GM12878 (cell line): ENCODE data around the gene SASH1. TPM values are rescaled to one million over a fixed set of nuclear protein-coding genes. Genes with fewer than 3 reads are reported as not detected.

ENCODE experiments used
- ATAC-seq: fragments of 200-7000 bp; cut with Tn5 transposase; 3 replicates; pipeline ENCODE4 v1.9.1; 2020; ENCODE audit warnings: mild to moderate bottlenecking, moderate library complexity
- BruUV-seq: library from RNA; stranded (reverse); fragments of 400-500 nt; replicated peaks from 2 replicates; lab custom pipeline; 2021; lab: Mats Ljungman, UMichigan
- CTCF ChIA-PET: fragments of 300-600 bp; sonication (Branson Sonifier 250); formaldehyde crosslinking; extraction: SDS; loops from one replicate; lab custom pipeline; 2021; ENCODE audit warnings: inconsistent platforms; lab: Yijun Ruan, JAX
- POLR2A ChIA-PET: fragments of 350-600 bp; formaldehyde crosslinking; extraction: SDS; loops from one replicate; lab custom pipeline; 2021; ENCODE audit warnings: inconsistent platforms; lab: Charles Lee
- RAD21 ChIA-PET: fragments of 300-600 bp; sonication (Branson Sonifier 250); formaldehyde crosslinking; loops from one replicate; lab custom pipeline; 2023; ENCODE audit warnings: antibody characterized with exemption; ENCODE audit not compliant: unreplicated experiment; lab: Charles Lee
- SMC1A ChIA-PET: fragments of 300-600 bp; sonication (Branson Sonifier 250); formaldehyde crosslinking; loops from one replicate; lab custom pipeline; 2023; ENCODE audit not compliant: unreplicated experiment, uncharacterized antibody; lab: Charles Lee
- DNase-seq: peaks from one replicate; pipeline ENCODE4 v3.0.0-alpha.2; 2011; ENCODE audit warnings: low read depth, low spot score
- FAIRE-seq: peaks from 3 replicates; lab custom pipeline; 2011; peaks lifted over from hg19 to GRCh38; lab: Jason Lieb, UNC
- H2AFZ ChIP-seq: 2 replicates; pipeline ENCODE4 v1.6.0; 2011; ENCODE audit warnings: low read depth, low read length, control low read depth; ENCODE audit not compliant: control insufficient read depth
- H3K27ac ChIP-seq: 2 replicates; pipeline ENCODE4 v1.5.1; 2011; ENCODE audit warnings: control low read depth; ENCODE audit not compliant: control insufficient read depth, insufficient read depth
- H3K27me3 ChIP-seq, 2 experiments: replicated peaks in 1 of 2; 2 replicates each; pipeline versions ENCODE4 v1.6.0 to v1.6.1; 2011; ENCODE audit warnings: low read length in 1 of 2; ENCODE audit not compliant: control insufficient read depth in 2 of 2, insufficient read depth in 2 of 2
- H3K36me3 ChIP-seq, 2 experiments: 2 replicates each; pipeline ENCODE4 v1.5.1; 2011; ENCODE audit warnings: low read length in 1 of 2; ENCODE audit not compliant: control insufficient read depth in 2 of 2, insufficient read depth in 2 of 2
- H3K4me1 ChIP-seq: 2 replicates; pipeline ENCODE4 v1.6.1; 2011; ENCODE audit warnings: mild to moderate bottlenecking, low read length, moderate library complexity, mixed read lengths; ENCODE audit not compliant: control insufficient read depth, insufficient read depth
- H3K4me2 ChIP-seq: 2 replicates; pipeline ENCODE4 v1.6.0; 2011; ENCODE audit warnings: control low read depth; ENCODE audit not compliant: control insufficient read depth, insufficient read depth
- H3K4me3 ChIP-seq: fragments of 200-600 bp; sonication (generic); 2 replicates; pipeline ENCODE4 v1.5.1; 2016
- H3K79me2 ChIP-seq: 2 replicates; pipeline ENCODE4 v1.6.0; 2011; ENCODE audit warnings: low read length; ENCODE audit not compliant: control insufficient read depth, insufficient read depth
- H3K9ac ChIP-seq: 2 replicates; pipeline ENCODE4 v1.8.0; 2011; ENCODE audit warnings: low read length, control low read depth, mixed read lengths; ENCODE audit not compliant: control insufficient read depth, insufficient read depth
- H3K9me3 ChIP-seq: replicated peaks from 3 replicates; pipeline ENCODE4 v1.5.1; 2011; ENCODE audit warnings: mild to moderate bottlenecking, low read length; ENCODE audit not compliant: control insufficient read depth, insufficient read depth
- H4K20me1 ChIP-seq: 2 replicates; pipeline ENCODE4 v1.6.0; 2011; ENCODE audit not compliant: control insufficient read depth, insufficient read depth
- CHD1 ChIP-seq: IDR thresholded peaks from 2 replicates; pipeline ENCODE4 v1.6.1; 2012; ENCODE audit warnings: low read depth, low read length, improper control_type of control experiment
- EGR1 ChIP-seq, 2 experiments: IDR thresholded peaks; 1 replicate in 1 of 2; 2 replicates in 1 of 2; pipeline ENCODE4 v1.6.1; 2011 to 2012; ENCODE audit warnings: low read depth in 2 of 2, low read length in 2 of 2, borderline replicate concordance in 1 of 2, mild to moderate bottlenecking in 1 of 2, moderate library complexity in 1 of 2
- GATAD2B ChIP-seq: fragments of 450-650 bp; conservative IDR thresholded peaks from 2 replicates; pipeline ENCODE4 v1.6.1; 2017; ENCODE audit warnings: low read depth, mild to moderate bottlenecking, moderate library complexity
- IKZF1 ChIP-seq: fragments of 450-650 bp; conservative IDR thresholded peaks from 2 replicates; pipeline ENCODE4 v1.6.1; 2017; ENCODE audit warnings: antibody characterized with exemption, mild to moderate bottlenecking
- KLF5 ChIP-seq: fragments of 450-650 bp; IDR thresholded peaks from 2 replicates; pipeline ENCODE4 v1.6.1; 2014; ENCODE audit warnings: mild to moderate bottlenecking; ENCODE audit not compliant: partially characterized antibody
- POLR2AphosphoS2 ChIP-seq: IDR thresholded peaks from 2 replicates; pipeline ENCODE4 v1.6.1; 2011; ENCODE audit warnings: low read depth, mild to moderate bottlenecking, low read length, improper control_type of control experiment, moderate library complexity
- RB1 ChIP-seq: fragments of 450-650 bp; formaldehyde crosslinking; IDR thresholded peaks from 2 replicates; pipeline ENCODE4 v1.6.1; 2017; ENCODE audit warnings: mild to moderate bottlenecking, borderline replicate concordance
- SMAD5 ChIP-seq: IDR thresholded peaks from 2 replicates; pipeline ENCODE4 v1.6.1; 2016; ENCODE audit warnings: antibody characterized with exemption, low read depth
- SPI1 ChIP-seq: IDR thresholded peaks from 2 replicates; pipeline ENCODE4 v1.6.1; 2011; ENCODE audit warnings: low read depth, mild to moderate bottlenecking, low read length, moderate library complexity, borderline replicate concordance; ENCODE audit not compliant: insufficient read depth
- WRNIP1 ChIP-seq: IDR thresholded peaks from 2 replicates; pipeline ENCODE4 v1.6.1; 2011; ENCODE audit warnings: low read depth, low read length, improper control_type of control experiment, borderline replicate concordance
- ZNF217 ChIP-seq: fragments of 450-650 bp; IDR thresholded peaks from 2 replicates; pipeline ENCODE4 v1.6.1; 2017; ENCODE audit warnings: antibody characterized with exemption, mild to moderate bottlenecking
- WGBS: methylation state at CpG from one replicate; pipeline ENCODE4 v1.1.6; 2016; ENCODE audit warnings: low lambda C conversion rate; ENCODE audit not compliant: insufficient replicate concordance, insufficient coverage; ENCODE audit errors: missing lambda C conversion rate; 5-methylcytosine and 5-hydroxymethylcytosine counted together
- in situ Hi-C: fragments of 300-500 bp; cut with MboI; formaldehyde crosslinking; loops from 9 replicates; pipeline ENCODE4 v1.14.3; 2018; ENCODE audit warnings: mixed read lengths
- intact Hi-C: fragments of 100-400 bp; cut with micrococcal nuclease; formaldehyde crosslinking; loops from one replicate; pipeline ENCODE4 v1.14.2; 2022; ENCODE audit not compliant: unreplicated experiment
- polyA plus RNA-seq, 11 experiments: library from polyadenylated mRNA; depleted of rRNA in 4 of 11; unstranded in 6 of 11; stranded (reverse) in 5 of 11; fragments of >200 nt; fragmentation: Nextera tagmentation in 4 of 11; fragmentation: Illumina TruSeq in 1 of 11; extraction: Ambion mirVana in 4 of 11; extraction: Trizol in 1 of 11; gene quantifications; 1 replicate in 1 of 11; 2 replicates in 10 of 11; pipeline versions ENCODE4 v1.2.1 to v1.2.3, GENCODE V29; 2011 to 2016; ENCODE audit warnings: inconsistent platforms in 2 of 11, missing spikeins in 2 of 11, low read depth in 1 of 11
- total RNA-seq, 4 experiments: library from RNA; depleted of rRNA in 3 of 4; stranded (reverse); fragments of >200 nt in 3 of 4; fragmentation: Illumina TruSeq in 1 of 4; extraction: Trizol in 1 of 4; gene quantifications; 2 replicates each; pipeline versions ENCODE4 v1.2.1 to v1.2.3, GENCODE V29; 2013 to 2021
- TF ChIP-seq, protein P1 (sequence below): IDR thresholded peaks from 2 replicates; pipeline ENCODE4 v1.6.1; 2012; ENCODE audit warnings: improper control_type of control experiment, low read depth, low read length; ENCODE audit not compliant: insufficient replicate concordance
- TF ChIP-seq, protein P2 (sequence below): IDR thresholded peaks from 2 replicates; pipeline ENCODE4 v1.6.1; 2011; ENCODE audit warnings: mild to moderate bottlenecking, low read depth, low read length, moderate library complexity; ENCODE audit not compliant: insufficient replicate concordance

Gene SASH1
- total and polyA plus RNA-seq, 10 of the 15 experiments (the other 5 are each of a cell fraction or from before 2014, with no cell fraction given): 0.01 to 0.73 (median 0.14) TPM; not detected in 4

DNA sequence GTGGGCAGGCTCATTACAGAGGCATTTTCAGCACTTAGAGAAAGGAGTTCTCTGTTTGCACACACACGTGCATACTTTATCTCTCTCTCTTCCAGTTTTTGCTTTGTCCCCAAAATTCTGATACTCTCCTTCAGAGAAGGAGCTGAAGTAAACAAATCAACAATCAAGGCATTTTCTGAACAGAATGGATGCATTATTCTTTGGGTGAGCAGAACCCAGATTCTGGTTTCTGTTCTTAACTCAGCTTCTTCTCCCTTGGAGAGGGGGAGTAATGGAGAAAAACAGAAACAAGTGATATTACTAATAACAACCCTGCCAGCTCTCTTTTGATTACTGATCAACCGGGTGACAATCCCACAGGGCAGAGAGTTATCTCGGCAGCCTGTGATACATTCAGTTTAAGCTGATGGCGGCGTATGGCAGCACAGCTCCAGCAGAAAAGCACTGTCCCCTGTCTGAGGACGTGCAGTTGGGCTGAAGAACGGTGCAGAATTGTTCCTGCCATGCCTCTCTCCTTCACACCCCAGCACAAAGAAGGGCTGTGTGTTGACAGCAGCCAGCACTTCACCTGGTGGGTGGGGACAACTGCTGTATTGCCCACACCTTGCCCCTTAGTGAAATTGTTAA is 47.3 kb upstream of the SASH1 start:
- no peaks in the 10 kb centered on the region for H3K4me1 ChIP-seq
- TF ChIP-seq GATAD2B (no peak), POLR2AphosphoS2 (no peak), IKZF1 (no peak), SPI1 (no peak), ZNF217 (no peak), RB1 (no peak), CHD1 (no peak), SMAD5 (no peak), EGR1 (IDR thresholded peaks at IDR 0.05; ENCODE audit: borderline replicate concordance in 1 of 2, low read depth in 2 of 2, low read length in 2 of 2) (no peak), WRNIP1 (no peak), KLF5 (no peak)
- TF ChIP-seq, protein P1, sequence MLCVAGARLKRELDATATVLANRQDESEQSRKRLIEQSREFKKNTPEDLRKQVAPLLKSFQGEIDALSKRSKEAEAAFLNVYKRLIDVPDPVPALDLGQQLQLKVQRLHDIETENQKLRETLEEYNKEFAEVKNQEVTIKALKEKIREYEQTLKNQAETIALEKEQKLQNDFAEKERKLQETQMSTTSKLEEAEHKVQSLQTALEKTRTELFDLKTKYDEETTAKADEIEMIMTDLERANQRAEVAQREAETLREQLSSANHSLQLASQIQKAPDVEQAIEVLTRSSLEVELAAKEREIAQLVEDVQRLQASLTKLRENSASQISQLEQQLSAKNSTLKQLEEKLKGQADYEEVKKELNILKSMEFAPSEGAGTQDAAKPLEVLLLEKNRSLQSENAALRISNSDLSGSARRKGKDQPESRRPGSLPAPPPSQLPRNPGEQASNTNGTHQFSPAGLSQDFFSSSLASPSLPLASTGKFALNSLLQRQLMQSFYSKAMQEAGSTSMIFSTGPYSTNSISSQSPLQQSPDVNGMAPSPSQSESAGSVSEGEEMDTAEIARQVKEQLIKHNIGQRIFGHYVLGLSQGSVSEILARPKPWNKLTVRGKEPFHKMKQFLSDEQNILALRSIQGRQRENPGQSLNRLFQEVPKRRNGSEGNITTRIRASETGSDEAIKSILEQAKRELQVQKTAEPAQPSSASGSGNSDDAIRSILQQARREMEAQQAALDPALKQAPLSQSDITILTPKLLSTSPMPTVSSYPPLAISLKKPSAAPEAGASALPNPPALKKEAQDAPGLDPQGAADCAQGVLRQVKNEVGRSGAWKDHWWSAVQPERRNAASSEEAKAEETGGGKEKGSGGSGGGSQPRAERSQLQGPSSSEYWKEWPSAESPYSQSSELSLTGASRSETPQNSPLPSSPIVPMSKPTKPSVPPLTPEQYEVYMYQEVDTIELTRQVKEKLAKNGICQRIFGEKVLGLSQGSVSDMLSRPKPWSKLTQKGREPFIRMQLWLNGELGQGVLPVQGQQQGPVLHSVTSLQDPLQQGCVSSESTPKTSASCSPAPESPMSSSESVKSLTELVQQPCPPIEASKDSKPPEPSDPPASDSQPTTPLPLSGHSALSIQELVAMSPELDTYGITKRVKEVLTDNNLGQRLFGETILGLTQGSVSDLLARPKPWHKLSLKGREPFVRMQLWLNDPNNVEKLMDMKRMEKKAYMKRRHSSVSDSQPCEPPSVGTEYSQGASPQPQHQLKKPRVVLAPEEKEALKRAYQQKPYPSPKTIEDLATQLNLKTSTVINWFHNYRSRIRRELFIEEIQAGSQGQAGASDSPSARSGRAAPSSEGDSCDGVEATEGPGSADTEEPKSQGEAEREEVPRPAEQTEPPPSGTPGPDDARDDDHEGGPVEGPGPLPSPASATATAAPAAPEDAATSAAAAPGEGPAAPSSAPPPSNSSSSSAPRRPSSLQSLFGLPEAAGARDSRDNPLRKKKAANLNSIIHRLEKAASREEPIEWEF: no peak
- TF ChIP-seq, protein P2, sequence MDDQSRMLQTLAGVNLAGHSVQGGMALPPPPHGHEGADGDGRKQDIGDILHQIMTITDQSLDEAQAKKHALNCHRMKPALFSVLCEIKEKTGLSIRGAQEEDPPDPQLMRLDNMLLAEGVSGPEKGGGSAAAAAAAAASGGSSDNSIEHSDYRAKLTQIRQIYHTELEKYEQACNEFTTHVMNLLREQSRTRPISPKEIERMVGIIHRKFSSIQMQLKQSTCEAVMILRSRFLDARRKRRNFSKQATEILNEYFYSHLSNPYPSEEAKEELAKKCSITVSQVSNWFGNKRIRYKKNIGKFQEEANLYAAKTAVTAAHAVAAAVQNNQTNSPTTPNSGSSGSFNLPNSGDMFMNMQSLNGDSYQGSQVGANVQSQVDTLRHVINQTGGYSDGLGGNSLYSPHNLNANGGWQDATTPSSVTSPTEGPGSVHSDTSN: no peak
- TF ChIP-seq, all 136 proteins: peak for 0
- Histone ChIP-seq H4K20me1 (no peaks in the 10 kb centered on the region), H3K27ac (no peak overlapping the region), H3K27me3 (peaks cover 0 to 2% of the 10 kb centered on the region in 2 experiments; a peak in 2 of 4 replicates), H3K9ac (no peak overlapping the region), H3K36me3 (no peaks in the 10 kb centered on the region), H3K4me3 (no peak overlapping the region), H2AFZ (no peak overlapping the region), H3K79me2 (no peaks in the 10 kb centered on the region), H3K4me2 (no peak overlapping the region), H3K9me3 (no peaks in the 10 kb centered on the region)
- BruUV-seq: no TSS peak
- no peak for FAIRE-seq
- SMC1A ChIA-PET: no interaction called here
- RAD21 ChIA-PET: no interaction called here
- 18% methylated on average over 7 of the region's 7 CpGs for WGBS
- DNase-seq: no peak
- intact Hi-C loops: no loop called here
- CTCF ChIA-PET: no interaction called here
- in situ Hi-C loops: no loop called here
- POLR2A ChIA-PET: no interaction called here
- no peak for ATAC-seq
